ENCODE results near the gene CDC42SE2. TPM values are rescaled to one million over a fixed set of nuclear protein-coding genes. Genes with fewer than 3 reads are reported as not detected.

Gene CDC42SE2
- total RNA-seq, result 10 to 100 TPM; 30.1 to 59.3 (median 35.7) TPM

DNA sequence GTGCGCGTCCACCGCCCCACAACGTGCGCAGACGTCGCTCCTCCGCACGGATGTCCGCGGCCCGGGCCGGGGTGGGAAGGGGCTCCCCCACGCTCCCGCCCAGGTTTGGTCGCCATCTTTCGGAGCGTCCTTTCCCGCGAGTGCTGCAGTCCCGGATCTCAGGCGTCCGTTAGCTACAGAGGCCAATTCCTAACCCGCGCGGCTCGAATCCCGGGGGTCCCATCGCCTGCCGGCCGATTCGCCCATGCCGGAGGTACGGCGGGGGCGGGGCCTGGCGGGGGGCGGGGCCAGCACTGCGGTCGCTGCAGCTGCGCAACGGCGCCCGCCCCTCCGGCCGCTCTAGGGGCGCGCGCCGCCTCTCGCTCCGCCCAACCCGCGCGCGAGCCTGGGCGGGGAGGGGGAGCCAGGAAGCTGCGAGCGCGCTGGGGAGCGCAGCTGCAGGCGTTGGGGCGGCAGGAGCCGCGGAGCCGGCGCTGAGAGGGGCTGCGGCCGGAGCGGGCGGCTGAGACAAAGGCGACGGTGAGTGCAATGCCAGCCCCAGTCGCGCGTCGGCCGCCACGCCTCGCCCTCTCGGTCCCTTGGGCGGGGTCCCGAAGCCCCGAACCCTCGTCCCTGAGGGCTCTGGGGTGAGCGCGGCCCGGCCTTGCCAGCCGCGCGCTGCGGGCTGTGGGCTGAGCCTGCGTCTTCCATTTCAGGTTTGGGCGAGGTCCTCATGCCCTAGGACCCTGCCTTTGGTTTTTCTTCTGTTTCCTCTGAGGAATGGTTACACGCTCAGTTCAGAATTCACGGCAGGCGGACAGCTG is at the start of gene CDC42SE2:
Gene CDC42SE2, plus strand, starts transcription at position 406 of the 803 bp plus-strand sequence. CDS start 95,441 bp downstream, outside the sequence.
- TF ChIP-seq, protein P1, sequence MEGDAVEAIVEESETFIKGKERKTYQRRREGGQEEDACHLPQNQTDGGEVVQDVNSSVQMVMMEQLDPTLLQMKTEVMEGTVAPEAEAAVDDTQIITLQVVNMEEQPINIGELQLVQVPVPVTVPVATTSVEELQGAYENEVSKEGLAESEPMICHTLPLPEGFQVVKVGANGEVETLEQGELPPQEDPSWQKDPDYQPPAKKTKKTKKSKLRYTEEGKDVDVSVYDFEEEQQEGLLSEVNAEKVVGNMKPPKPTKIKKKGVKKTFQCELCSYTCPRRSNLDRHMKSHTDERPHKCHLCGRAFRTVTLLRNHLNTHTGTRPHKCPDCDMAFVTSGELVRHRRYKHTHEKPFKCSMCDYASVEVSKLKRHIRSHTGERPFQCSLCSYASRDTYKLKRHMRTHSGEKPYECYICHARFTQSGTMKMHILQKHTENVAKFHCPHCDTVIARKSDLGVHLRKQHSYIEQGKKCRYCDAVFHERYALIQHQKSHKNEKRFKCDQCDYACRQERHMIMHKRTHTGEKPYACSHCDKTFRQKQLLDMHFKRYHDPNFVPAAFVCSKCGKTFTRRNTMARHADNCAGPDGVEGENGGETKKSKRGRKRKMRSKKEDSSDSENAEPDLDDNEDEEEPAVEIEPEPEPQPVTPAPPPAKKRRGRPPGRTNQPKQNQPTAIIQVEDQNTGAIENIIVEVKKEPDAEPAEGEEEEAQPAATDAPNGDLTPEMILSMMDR (IDR thresholded peaks at IDR 0.05), result no peak
- DNase-seq (ENCODE audit: low spot score) (peak; percentile 51), ATAC-seq (ENCODE audit: low FRiP score) (peak; percentile 99)

DNA sequence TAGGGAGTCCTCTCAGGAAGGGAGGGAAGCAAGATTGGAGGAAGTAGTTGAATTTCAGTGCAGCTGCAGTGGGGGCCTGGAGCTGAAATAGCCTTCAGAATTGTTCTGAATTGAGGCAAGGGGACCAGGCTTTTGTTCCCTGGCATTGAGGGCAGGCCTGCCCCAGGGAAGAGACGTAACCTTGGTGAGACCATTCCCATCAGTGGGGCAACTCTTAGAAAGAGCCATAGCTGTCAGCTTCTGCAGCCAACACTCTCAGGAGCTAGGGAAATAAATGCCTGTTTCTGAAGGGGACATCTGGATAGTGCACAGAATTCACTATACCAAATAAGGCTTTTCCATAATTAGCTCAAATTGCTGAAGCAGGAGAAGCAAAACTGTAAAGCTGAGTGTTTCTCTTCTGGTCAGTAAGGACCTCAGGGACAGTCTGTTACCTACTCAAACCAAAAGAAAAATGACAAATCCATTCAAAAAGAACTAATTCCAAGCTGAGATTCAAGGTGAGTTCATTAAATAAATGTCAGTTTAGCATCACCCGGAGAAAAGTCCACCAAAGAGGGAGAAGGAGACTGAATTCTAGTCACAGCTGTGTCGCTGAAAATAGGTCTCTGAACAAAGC is 49.1 kb upstream of the CDC42SE2 start:
- ATAC-seq (ENCODE audit: low FRiP score), result no peak
- no peak for DNase-seq (ENCODE audit: low spot score)
- TF ChIP-seq, protein P1 (IDR thresholded peaks at IDR 0.05), result no peak

DNA sequence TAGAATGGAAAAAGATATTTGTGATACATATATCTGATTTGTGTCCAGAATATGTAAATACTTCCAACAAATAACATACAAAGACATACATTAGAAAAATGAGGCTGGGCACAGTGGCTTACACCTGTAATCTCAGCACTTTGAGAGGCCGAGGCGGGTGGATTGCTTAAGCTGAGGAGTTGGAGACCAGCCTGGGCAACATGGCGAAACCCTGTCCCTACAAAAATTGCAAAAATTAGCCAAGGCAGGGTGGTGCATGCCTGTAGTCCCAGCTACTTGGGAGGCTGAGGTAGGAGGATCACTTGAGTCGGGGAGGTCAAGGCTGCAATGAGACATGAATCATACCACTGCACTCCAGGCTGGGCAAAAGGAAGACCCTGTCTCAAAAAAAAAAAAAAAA is 46.1 kb upstream of the CDC42SE2 start:
- no peak for DNase-seq (ENCODE audit: low spot score)
- TF ChIP-seq, protein P1 (IDR thresholded peaks at IDR 0.05), result no peak
- no peak for ATAC-seq (ENCODE audit: low FRiP score)

DNA sequence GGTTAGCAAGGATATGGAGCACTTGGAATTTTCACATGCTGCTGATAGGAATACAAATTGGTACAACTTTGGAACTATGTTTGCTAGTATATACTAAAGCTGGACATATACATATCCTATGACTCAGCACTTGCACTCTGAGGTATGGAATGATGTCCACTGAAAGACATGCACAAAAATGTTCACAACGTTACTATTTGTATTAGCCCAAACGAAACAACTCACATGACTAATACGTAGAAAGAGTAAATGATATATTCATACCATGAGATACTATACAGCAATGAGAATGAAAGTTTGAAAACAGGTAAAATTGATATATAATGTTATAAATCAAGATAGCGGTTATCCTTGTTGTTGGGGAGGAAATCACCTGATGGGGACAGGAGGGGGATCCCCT is 45.5 kb upstream of the CDC42SE2 start:
- ATAC-seq (ENCODE audit: low FRiP score), result no peak
- DNase-seq (ENCODE audit: low spot score), result no peak
- TF ChIP-seq, protein P1 (IDR thresholded peaks at IDR 0.05), result no peak

- DNase-seq (ENCODE audit: low spot score), result no peak
- TF ChIP-seq, protein P1 (IDR thresholded peaks at IDR 0.05), result no peak
- ATAC-seq (ENCODE audit: low FRiP score), result no peak
These were observed 43.3 kb upstream of the CDC42SE2 start for GRCh38 chr5:131220566-131220965.

DNA sequence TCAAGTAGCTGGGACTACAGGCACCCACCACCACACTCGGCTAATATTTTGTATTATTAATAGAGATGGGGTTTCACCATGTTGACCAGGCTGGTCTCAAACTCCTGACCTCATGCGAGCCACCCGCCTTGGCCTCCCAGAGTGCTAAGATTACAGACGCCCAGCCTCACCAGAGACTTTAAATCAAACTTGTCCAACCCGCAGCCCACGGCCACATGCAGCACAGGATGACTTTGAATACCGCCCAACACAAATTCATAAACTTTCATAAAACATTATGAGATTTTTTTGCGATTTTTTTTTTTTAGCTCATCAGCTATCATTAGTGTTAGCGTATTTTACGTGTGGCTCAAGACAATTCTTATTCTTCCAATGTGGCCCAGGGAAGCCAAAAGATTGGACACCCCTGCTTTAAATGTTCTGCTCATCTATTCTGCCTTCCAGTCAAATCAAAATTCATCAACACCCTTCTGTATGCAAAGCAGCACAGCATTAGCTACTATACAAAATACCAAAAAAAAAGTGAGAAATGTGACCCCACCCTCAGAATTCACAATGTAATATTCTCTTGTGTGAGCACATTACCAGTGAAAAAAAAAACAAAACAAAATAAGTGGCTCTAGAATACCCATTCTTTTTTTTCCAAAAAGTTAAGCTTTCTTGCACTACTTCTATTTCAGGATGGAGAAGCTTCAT is 42.7 kb upstream of the CDC42SE2 start:
- ATAC-seq (ENCODE audit: low FRiP score) (no peak), DNase-seq (ENCODE audit: low spot score) (no peak)
- TF ChIP-seq, protein P1 (IDR thresholded peaks at IDR 0.05), result no peak

All from omental fat pad (tissue), 4 donors.